8988T (cell line): ENCODE measurements around the gene POU2F3.
A peak's percentile ranks its signal among the peaks of the same experiment; 100 is the strongest.

ENCODE experiments used
- DNase-seq: peaks from one replicate; pipeline ENCODE4 v3.0.0; 2011

The POU2F3 gene

GRCh38 chr11:120239713-120240640, at the start of gene POU2F3:
POU2F3 (plus strand) TSS chr11:120240140; CDS start chr11:120240344, 204 bp downstream.
- peak; percentile 90 for DNase-seq

- no peak for DNase-seq
Observed at GRCh38 chr11:120191058-120191457, 48.9 kb upstream of the POU2F3 start.

- no peak for DNase-seq
Observed at GRCh38 chr11:120192831-120193625, 46.9 kb upstream of the POU2F3 start.

- DNase-seq, result no peak
Observed at GRCh38 chr11:120194166-120194565, 45.8 kb upstream of the POU2F3 start.

GRCh38 chr11:120195601-120196320, 44.2 kb upstream of the POU2F3 start:
- DNase-seq, result no peak

GRCh38 chr11:120196826-120197225, 43.1 kb upstream of the POU2F3 start:
- no peak for DNase-seq

GRCh38 chr11:120197251-120197891, 42.6 kb upstream of the POU2F3 start:
- no peak for DNase-seq

- DNase-seq, result no peak
Observed at GRCh38 chr11:120197977-120198376, 42.0 kb upstream of the POU2F3 start.

- no peak for DNase-seq
Observed at GRCh38 chr11:120198403-120198786, 41.5 kb upstream of the POU2F3 start.

- no peak for DNase-seq
Observed at GRCh38 chr11:120198787-120199469, 41.0 kb upstream of the POU2F3 start.

GRCh38 chr11:120199613-120200012, 40.3 kb upstream of the POU2F3 start:
- no peak for DNase-seq

GRCh38 chr11:120200677-120201076, 39.3 kb upstream of the POU2F3 start:
- DNase-seq, result no peak

GRCh38 chr11:120201653-120202052, 38.3 kb upstream of the POU2F3 start:
- DNase-seq, result no peak

- no peak for DNase-seq
Observed at GRCh38 chr11:120203626-120204025, 36.3 kb upstream of the POU2F3 start.

- no peak for DNase-seq
Observed at GRCh38 chr11:120205596-120206161, 34.3 kb upstream of the POU2F3 start.

GRCh38 chr11:120207512-120207911, 32.4 kb upstream of the POU2F3 start:
- no peak for DNase-seq

- DNase-seq, result no peak
Observed at GRCh38 chr11:120208001-120208441, 31.9 kb upstream of the POU2F3 start.

GRCh38 chr11:120208777-120209176, 31.2 kb upstream of the POU2F3 start:
- peak; percentile 91 for DNase-seq

- DNase-seq, result no peak
Observed at GRCh38 chr11:120209746-120210625, 30.0 kb upstream of the POU2F3 start.
